Natural killer cell (primary cell): Measurements from ENCODE around the gene CERK. TPM values are rescaled to one million over a fixed set of nuclear protein-coding genes. Genes with fewer than 3 reads are reported as not detected.

ENCODE experiments used
- ATAC-seq, 3 donors: fragments of 150-1000 bp in 2 of 3; fragments of 200-7000 bp in 1 of 3; cut with Tn5 transposase; 1 replicate in 1 of 3; 2 replicates in 2 of 3; pipeline ENCODE4 v1.10.0; 2021; ENCODE audit warnings: mild to moderate bottlenecking in 2 of 3, moderate library complexity in 2 of 3
- DNase-seq, 2 donors: peaks; one replicate each; pipeline versions ENCODE4 v3.0.0 to v3.0.0-alpha.2; 2013 to 2021; ENCODE audit warnings: mixed read lengths in 1 of 2
- H3K27ac ChIP-seq: one replicate; pipeline ENCODE4 v1.5.1; 2013; ENCODE audit warnings: mild to moderate bottlenecking, low read length
- H3K27me3 ChIP-seq: one replicate; pipeline ENCODE4 v1.6.1; 2013; ENCODE audit warnings: low read length; ENCODE audit not compliant: control insufficient read depth, insufficient read depth
- H3K36me3 ChIP-seq: one replicate; pipeline ENCODE4 v1.6.1; 2013; ENCODE audit warnings: low read length; ENCODE audit not compliant: control insufficient read depth, insufficient read depth
- H3K4me1 ChIP-seq: one replicate; pipeline ENCODE4 v1.6.1; 2013; ENCODE audit warnings: low read length; ENCODE audit not compliant: control insufficient read depth, insufficient read depth
- H3K4me3 ChIP-seq: one replicate; pipeline ENCODE4 v1.5.1; 2013; ENCODE audit warnings: low read length
- H3K9me3 ChIP-seq: one replicate; pipeline ENCODE4 v1.6.1; 2013; ENCODE audit warnings: low read length; ENCODE audit not compliant: control insufficient read depth, insufficient read depth
- H3K27ac Mint-ChIP-seq, 2 donors: one replicate each; pipeline ENCODE4 v1.8.0; 2022; ENCODE audit warnings: mild to moderate bottlenecking in 2 of 2, mixed read lengths in 2 of 2, moderate library complexity in 1 of 2
- H3K27me3 Mint-ChIP-seq, 2 donors: one replicate each; pipeline ENCODE4 v1.8.0; 2022; ENCODE audit warnings: low read depth in 2 of 2, mixed read lengths in 2 of 2
- H3K36me3 Mint-ChIP-seq: one replicate; pipeline ENCODE4 v1.8.0; 2022; ENCODE audit warnings: mixed read lengths
- H3K4me1 Mint-ChIP-seq, 2 donors: one replicate each; pipeline ENCODE4 v1.8.0; 2022; ENCODE audit warnings: mixed read lengths in 2 of 2
- H3K4me3 Mint-ChIP-seq: one replicate; pipeline ENCODE4 v1.8.0; 2022; ENCODE audit warnings: mild to moderate bottlenecking, moderate library complexity, mixed read lengths
- H3K9me3 Mint-ChIP-seq, 2 donors: one replicate each; pipeline ENCODE4 v1.8.0; 2022; ENCODE audit warnings: mixed read lengths in 2 of 2
- CTCF ChIP-seq: fragments of 200-600 bp; IDR thresholded peaks from one replicate; pipeline ENCODE4 v1.8.0; 2022; ENCODE audit warnings: antibody characterized with exemption
- WGBS: methylation state at CpG from one replicate; pipeline ENCODE4 v1.1.7; 2013; ENCODE audit warnings: missing lambda C conversion rate; ENCODE audit not compliant: insufficient coverage; 5-methylcytosine and 5-hydroxymethylcytosine counted together
- intact Hi-C: fragments of 100-400 bp; cut with micrococcal nuclease; formaldehyde crosslinking; loops from one replicate; pipeline ENCODE4 v1.14.2; 2022
- total RNA-seq, 4 donors: library from RNA; stranded (reverse); fragments of 120-200 nt in 1 of 4; gene quantifications; one replicate each; pipeline versions ENCODE4 v1.2.3 to v1.2.4, GENCODE V29; 2013 to 2022

Gene CERK
- total RNA-seq, 3 donors from 2014 or later (not counting 1 experiment from before 2014, with no cell fraction given), result 50.0 to 71.2 (median 55.6) TPM

GRCh38 chr22:46758121-46758520 lies 20.1 kb upstream of the CERK start:
- DNase-seq (no peak), ATAC-seq (no peak)
- Mint-ChIP-seq H3K4me1 (peaks cover 38 to 45% of the 10 kb centered on the region in 2 donors), H3K27me3 (no peaks in the 10 kb centered on the region), H3K36me3 (no peaks in the 10 kb centered on the region), H3K4me3 (no peak overlapping the region), H3K9me3 (no peaks in the 10 kb centered on the region), H3K27ac (peak overlapping the region; percentile 18 to 48)
- 47% methylated on average over 1 of the region's 1 CpG for WGBS
- no peak for TF ChIP-seq CTCF
- Histone ChIP-seq H3K27me3 (no peaks in the 10 kb centered on the region), H3K36me3 (no peaks in the 10 kb centered on the region), H3K27ac (no peak overlapping the region), H3K4me3 (no peak overlapping the region), H3K9me3 (peaks cover 8% of the 10 kb centered on the region), H3K4me1 (peaks cover 43% of the 10 kb centered on the region)
- intact Hi-C loops, result loop anchor here (1.0 kb wide), 1 partner anchor 45 kb away; no protein-coding TSS in a partner anchor

- TF ChIP-seq CTCF, result no peak
- Histone ChIP-seq H3K27me3 (no peaks in the 10 kb centered on the region), H3K27ac (no peak overlapping the region), H3K4me3 (no peak overlapping the region), H3K9me3 (peaks cover 8% of the 10 kb centered on the region), H3K36me3 (no peaks in the 10 kb centered on the region), H3K4me1 (peaks cover 39% of the 10 kb centered on the region)
- Mint-ChIP-seq H3K4me3 (no peak overlapping the region), H3K27me3 (no peaks in the 10 kb centered on the region), H3K9me3 (no peaks in the 10 kb centered on the region), H3K36me3 (no peaks in the 10 kb centered on the region), H3K4me1 (peaks cover 29 to 35% of the 10 kb centered on the region in 2 donors), H3K27ac (no peak overlapping the region)
- DNase-seq, result no peak
- intact Hi-C loops, result no loop called here
- ATAC-seq, result no peak
- WGBS, result 97% methylated on average over 2 of the region's 2 CpGs
Measured at GRCh38 chr22:46757104-46757503, 19.1 kb upstream of the CERK start.

- 100% methylated on average over 1 of the region's 1 CpG for WGBS
- peaks cover 35% of the 10 kb centered on the region for H3K4me1 ChIP-seq
Measured at GRCh38 chr22:46756097-46756496, 18.0 kb upstream of the CERK start.

More at GRCh38 chr22:46756097-46756496, 18.0 kb upstream of the CERK start:
- Mint-ChIP-seq H3K9me3 (no peaks in the 10 kb centered on the region), H3K27ac (no peak overlapping the region), H3K27me3 (no peaks in the 10 kb centered on the region), H3K36me3 (no peaks in the 10 kb centered on the region), H3K4me1 (peaks cover 19 to 28% of the 10 kb centered on the region in 2 donors), H3K4me3 (no peak overlapping the region)
- no peak for TF ChIP-seq CTCF
- no peaks in the 10 kb centered on the region for H3K27me3 ChIP-seq
- H3K4me3 ChIP-seq, result no peak overlapping the region
- intact Hi-C loops, result no loop called here
- peaks cover 8% of the 10 kb centered on the region for H3K9me3 ChIP-seq
- DNase-seq, result no peak
- no peaks in the 10 kb centered on the region for H3K36me3 ChIP-seq
- no peak for ATAC-seq
- H3K27ac ChIP-seq, result no peak overlapping the region
